SK-N-SH (cell line): ENCODE measurements around the gene ROBO3. TPM values are rescaled to one million over a fixed set of nuclear protein-coding genes. Genes with fewer than 3 reads are reported as not detected.

Experiments
- CTCF ChIA-PET: fragments of 300-600, 350-600 bp; formaldehyde crosslinking; extraction: SDS; loops from one replicate; lab custom pipeline; 2021; lab: Yijun Ruan, JAX
- POLR2A ChIA-PET: fragments of 350-600 bp; sonication (Branson Sonifier 250); formaldehyde crosslinking; extraction: SDS; loops from one replicate; lab custom pipeline; 2020; ENCODE audit warnings: antibody characterized with exemption, inconsistent platforms; lab: Yijun Ruan, JAX
- DNase-seq: peaks from one replicate; pipeline ENCODE4 v3.0.0; 2012
- H2AFZ ChIP-seq: fragments of 200-600 bp; sonication (generic); 2 replicates; pipeline ENCODE4 v1.8.1; 2016; ENCODE audit warnings: antibody characterized with exemption, mild to moderate bottlenecking, low read depth
- H3F3A ChIP-seq: fragments of 200-600 bp; sonication (generic); replicated peaks from 2 replicates; pipeline ENCODE3; 2016; ENCODE audit warnings: antibody characterized with exemption, mild to moderate bottlenecking; ENCODE audit not compliant: insufficient read depth
- H3K27ac ChIP-seq, 2 experiments: fragments of 200-500 bp in 1 of 2; fragments of 200-600 bp in 1 of 2; sonication (Bioruptor generic) in 1 of 2; sonication (generic), shearing (Covaris generic) in 1 of 2; 2 replicates each; pipeline versions ENCODE4 v1.5.1 to v1.6.1; 2014 to 2016; ENCODE audit warnings: low read depth in 2 of 2, inconsistent platforms in 1 of 2, low read length in 1 of 2, mild to moderate bottlenecking in 1 of 2, mixed read lengths in 1 of 2
- H3K27me3 ChIP-seq: fragments of 200-600 bp; sonication (generic), shearing (Covaris generic); 2 replicates; pipeline ENCODE4 v1.6.1; 2016; ENCODE audit warnings: mixed run types; ENCODE audit not compliant: insufficient read depth
- H3K36me3 ChIP-seq, 2 experiments: fragments of 200-500 bp in 1 of 2; fragments of 200-600 bp in 1 of 2; sonication (Bioruptor generic) in 1 of 2; sonication (generic) in 1 of 2; replicated peaks in 1 of 2; 2 replicates each; pipeline versions ENCODE3 to v1.5.1; 2014 to 2016; ENCODE audit warnings: low read length in 1 of 2, mild to moderate bottlenecking in 1 of 2; ENCODE audit not compliant: insufficient read depth in 2 of 2, control insufficient read depth in 1 of 2
- H3K4me1 ChIP-seq, 2 experiments: fragments of 200-500 bp in 1 of 2; fragments of 200-600 bp in 1 of 2; sonication (Bioruptor generic) in 1 of 2; sonication (generic), shearing (Covaris generic) in 1 of 2; 2 replicates each; pipeline versions ENCODE4 v1.5.1 to v1.6.1; 2014 to 2016; ENCODE audit warnings: low read depth in 1 of 2, low read length in 1 of 2, mixed run types in 1 of 2; ENCODE audit not compliant: insufficient read depth in 2 of 2, control insufficient read depth in 1 of 2
- H3K4me2 ChIP-seq: fragments of 200-600 bp; sonication (generic), shearing (Covaris generic); 2 replicates; pipeline ENCODE4 v1.6.1; 2017; ENCODE audit warnings: mixed run types
- H3K4me3 ChIP-seq, 2 experiments: fragments of 200-500 bp in 1 of 2; fragments of 200-600 bp in 1 of 2; sonication (Bioruptor generic) in 1 of 2; sonication (generic), shearing (Covaris generic) in 1 of 2; 2 replicates each; pipeline versions ENCODE4 v1.5.1 to v1.8.1; 2014 to 2016; ENCODE audit warnings: low read depth in 2 of 2, inconsistent platforms in 1 of 2, low read length in 1 of 2, mild to moderate bottlenecking in 1 of 2, mixed read lengths in 1 of 2, moderate library complexity in 1 of 2
- H3K79me2 ChIP-seq: fragments of 200-600 bp; sonication (generic); 2 replicates; pipeline ENCODE4 v1.8.1; 2017; ENCODE audit warnings: mild to moderate bottlenecking; ENCODE audit not compliant: insufficient read depth
- H3K9ac ChIP-seq: fragments of 200-600 bp; sonication (generic); 2 replicates; pipeline ENCODE4 v1.6.1; 2017; ENCODE audit warnings: mixed run types
- H3K9me2 ChIP-seq: fragments of 200-600 bp; sonication (generic); 2 replicates; pipeline ENCODE4 v1.6.1; 2017; ENCODE audit warnings: mixed run types
- H3K9me3 ChIP-seq: fragments of 200-600 bp; sonication (generic); 2 replicates; pipeline ENCODE4 v1.6.1; 2017; ENCODE audit warnings: mixed run types, mild to moderate bottlenecking, moderate library complexity
- H4K20me1 ChIP-seq: fragments of 200-600 bp; sonication (generic); 2 replicates; pipeline ENCODE4 v1.6.1; 2017; ENCODE audit warnings: mild to moderate bottlenecking, mixed run types; ENCODE audit not compliant: insufficient read depth
- ELF1 ChIP-seq: IDR thresholded peaks from 2 replicates; pipeline ENCODE4 v1.4.0; 2012
- FOXJ3 ChIP-seq: sonication (generic); formaldehyde crosslinking; IDR thresholded peaks from 2 replicates; pipeline ENCODE4 v1.5.1; 2020; ENCODE audit warnings: mild to moderate bottlenecking, missing genetic modification reagents
- GATA2 ChIP-seq: sonication (generic); formaldehyde crosslinking; IDR thresholded peaks from 2 replicates; pipeline ENCODE4 v1.5.0; 2020; ENCODE audit warnings: mild to moderate bottlenecking, missing genetic modification reagents
- IRF3 ChIP-seq: fragments of 150-350 bp; IDR thresholded peaks from 2 replicates; pipeline ENCODE4 v1.6.1; 2016; ENCODE audit warnings: mild to moderate bottlenecking, low read depth, low read length
- JUND ChIP-seq: IDR thresholded peaks from 2 replicates; pipeline ENCODE4 v1.4.0; 2012
- MAX ChIP-seq: IDR thresholded peaks from 2 replicates; pipeline ENCODE4 v1.4.0; 2012; ENCODE audit warnings: low read depth
- MEF2A ChIP-seq: IDR thresholded peaks from 2 replicates; pipeline ENCODE4 v1.4.0; 2012; ENCODE audit warnings: low read depth, borderline replicate concordance
- MXI1 ChIP-seq: IDR thresholded peaks from 2 replicates; pipeline ENCODE4 v1.6.1; 2012; ENCODE audit warnings: mild to moderate bottlenecking, low read depth, low read length, improper control_type of control experiment
- NFIC ChIP-seq: IDR thresholded peaks from 2 replicates; pipeline ENCODE4 v1.4.0; 2012; ENCODE audit warnings: borderline replicate concordance
- POLR2AphosphoS5 ChIP-seq: IDR thresholded peaks from 2 replicates; pipeline ENCODE4 v1.6.1; 2012; ENCODE audit warnings: low read depth, low read length
- RAD21 ChIP-seq: IDR thresholded peaks from 2 replicates; pipeline ENCODE4 v1.6.1; 2012; ENCODE audit warnings: mild to moderate bottlenecking, low read length
- REST ChIP-seq: IDR thresholded peaks from 2 replicates; pipeline ENCODE4 v1.6.1; 2012; ENCODE audit warnings: mild to moderate bottlenecking, low read depth, low read length, moderate library complexity
- RXRA ChIP-seq: IDR thresholded peaks from 2 replicates; pipeline ENCODE4 v1.4.0; 2012; ENCODE audit warnings: low read depth, mild to moderate bottlenecking, borderline replicate concordance
- SMC3 ChIP-seq: IDR thresholded peaks from 2 replicates; pipeline ENCODE4 v1.6.1; 2012; ENCODE audit warnings: low read depth, low read length, improper control_type of control experiment
- TAF1 ChIP-seq: IDR thresholded peaks from 2 replicates; pipeline ENCODE4 v1.6.1; 2012; ENCODE audit warnings: low read depth, mild to moderate bottlenecking, low read length, moderate library complexity, borderline replicate concordance
- TCF12 ChIP-seq: IDR thresholded peaks from 2 replicates; pipeline ENCODE4 v1.4.0; 2012
- TEAD4 ChIP-seq: IDR thresholded peaks from 2 replicates; pipeline ENCODE4 v1.4.0; 2012; ENCODE audit warnings: mild to moderate bottlenecking, borderline replicate concordance; ENCODE audit not compliant: insufficient read depth
- USF1 ChIP-seq: IDR thresholded peaks from 2 replicates; pipeline ENCODE4 v1.4.0; 2012; ENCODE audit warnings: low read depth, borderline replicate concordance
- USF2 ChIP-seq: fragments of 150-350 bp; IDR thresholded peaks from 2 replicates; pipeline ENCODE4 v1.6.1; 2017; ENCODE audit warnings: antibody characterized with exemption, low read length, low read depth, borderline replicate concordance
- WGBS: methylation state at CpG from one replicate; pipeline ENCODE4 v1.1.6; 2017; ENCODE audit warnings: low lambda C conversion rate; 5-methylcytosine and 5-hydroxymethylcytosine counted together
- polyA plus RNA-seq, 3 experiments: library from polyadenylated mRNA; depleted of rRNA; stranded (reverse); fragments of >200 nt; gene quantifications; 2 replicates each; pipeline ENCODE4 v1.2.3, GENCODE V29; 2012

Gene ROBO3
- polyA plus RNA-seq, 1 of the 3 experiments (the other 2 are of a cell fraction), result 59.8 TPM

- Histone ChIP-seq H3K36me3 (no peaks in the 10 kb centered on the region), H3K4me2 (no peak overlapping the region), H3K9me2 (no peaks in the 10 kb centered on the region), H3F3A (no peaks in the 10 kb centered on the region), H3K4me3 (no peak overlapping the region), H3K27ac (no peak overlapping the region), H3K4me1 (peaks cover 0 to 5% of the 10 kb centered on the region in 2 experiments; a peak in 1 of 4 replicates), H3K9ac (no peak overlapping the region), H2AFZ (no peak overlapping the region), H3K27me3 (no peaks in the 10 kb centered on the region), H4K20me1 (no peaks in the 10 kb centered on the region), H3K9me3 (no peaks in the 10 kb centered on the region), H3K79me2 (no peaks in the 10 kb centered on the region)
- ChIA-PET POLR2A (no interaction called here), CTCF (no interaction called here)
- TF ChIP-seq IRF3 (no peak), MAX (no peak), TCF12 (no peak), USF2 (no peak), JUND (no peak), TEAD4 (no peak), RXRA (no peak), MXI1 (no peak), RAD21 (no peak), ELF1 (no peak), POLR2AphosphoS5 (no peak), NFIC (no peak)
- WGBS, result 84% methylated on average over 6 of the region's 11 CpGs
- DNase-seq, result peak; percentile 9
Measured at GRCh38 chr11:124886476-124886875, 21.2 kb downstream of the ROBO3 start.

- Histone ChIP-seq H3K9ac (no peak overlapping the region), H3K4me2 (no peak overlapping the region), H3K27me3 (no peaks in the 10 kb centered on the region), H3K79me2 (no peaks in the 10 kb centered on the region), H3K9me2 (no peaks in the 10 kb centered on the region), H3F3A (no peaks in the 10 kb centered on the region), H3K9me3 (no peaks in the 10 kb centered on the region), H3K4me3 (no peak overlapping the region), H4K20me1 (no peaks in the 10 kb centered on the region), H3K36me3 (no peaks in the 10 kb centered on the region), H3K27ac (no peak overlapping the region), H3K4me1 (peaks cover 0 to 5% of the 10 kb centered on the region in 2 experiments; a peak in 1 of 4 replicates), H2AFZ (no peak overlapping the region)
- ChIA-PET CTCF (interaction anchor here (1.0 to 4.1 kb wide), 3 partner anchors 11 to 51 kb away, joined by 3 to 23 read pairs (median 5); no protein-coding TSS in a partner anchor), POLR2A (interaction anchor here (0.6 kb wide), 1 partner anchor 67 kb away, joined by 4 read pairs; the partner anchor contains the start of gene CCDC15)
- peak; percentile 21 for DNase-seq
- WGBS, result 73% methylated on average over 12 of the region's 12 CpGs
- TF ChIP-seq FOXJ3 (no peak), USF1 (no peak), TAF1 (no peak), MAX (no peak), GATA2 (CRISPR knock-in tag) (no peak), NFIC (no peak), ELF1 (no peak), MEF2A (no peak), REST (no peak), POLR2AphosphoS5 (no peak), TCF12 (no peak), RAD21 (no peak), SMC3 (no peak), RXRA (no peak)
Measured at GRCh38 chr11:124886978-124887666, 21.9 kb downstream of the ROBO3 start.
